Measurements from ENCODE around the gene FAHD1. TPM values are rescaled to one million over a fixed set of nuclear protein-coding genes. Genes with fewer than 3 reads are reported as not detected.

FAHD1 gene
- total and polyA plus RNA-seq, 9 of the 15 experiments (the other 6 are each of a cell fraction or from before 2014, with no cell fraction given) = 2.2 to 20.9 (median 10.7) TPM

DNA sequence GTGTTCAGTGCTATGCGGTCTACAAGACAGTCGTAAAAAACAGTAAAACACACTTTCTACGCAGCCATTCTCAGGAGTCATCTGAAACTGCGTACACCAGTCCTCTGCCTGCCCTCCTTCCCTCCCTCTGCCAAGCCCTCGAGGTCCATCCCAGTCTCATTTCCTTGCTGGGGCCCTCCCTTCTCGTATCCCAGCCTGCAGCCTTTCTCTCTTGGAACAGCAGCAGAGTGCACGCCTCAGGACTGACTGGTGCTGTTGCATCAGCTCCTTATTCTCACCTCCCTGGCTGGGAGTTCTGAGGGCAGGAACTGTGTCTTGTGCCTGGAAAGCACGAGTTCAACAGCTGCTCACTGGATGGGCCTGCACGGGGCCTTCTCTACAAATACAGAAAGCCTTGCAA is 12.5 kb downstream of the FAHD1 start:
- no peak overlapping the region for H3K4me2 ChIP-seq (ENCODE audit: insufficient read depth, low read length)
- H4K20me1 ChIP-seq (replicated peaks; ENCODE audit: control insufficient read depth, insufficient read depth, low read length) = no peaks in the 10 kb centered on the region
- DNase-seq (ENCODE audit: extremely low read depth in 1 of 4, low spot score in 3 of 4) (no peak), ATAC-seq (no peak; the same call in 2 of the 3 replicates), FAIRE-seq (no peak)
- no peak overlapping the region for H3K9ac ChIP-seq (ENCODE audit: insufficient read depth in 1 of 2, low read depth in 2 of 2, low read length in 2 of 2)
- peaks cover 51% of the 10 kb centered on the region; the same call in 2 of the 3 replicates for H3K36me3 ChIP-seq (ENCODE audit: control insufficient read depth, insufficient read depth, low read length)
- no peaks in the 10 kb centered on the region for H3K9me3 ChIP-seq (replicated peaks; ENCODE audit: control insufficient read depth, insufficient read depth, low read depth, low read length)
- no peaks in the 10 kb centered on the region for H3K27me3 ChIP-seq (ENCODE audit: control insufficient read depth in 2 of 2, insufficient read depth in 2 of 2, low read length in 2 of 2)
- in situ Hi-C loops (cut with MboI) = no loop called here
- 90% methylated on average over 8 of the region's 9 CpGs for WGBS (ENCODE audit: insufficient coverage, low coverage, missing lambda C conversion rate)
- H3K79me2 ChIP-seq (ENCODE audit: control insufficient read depth, insufficient read depth, low read length) = no peaks in the 10 kb centered on the region
- ChIA-PET POLR2A (interaction anchor here (0.9 to 2.4 kb wide), 2 partner anchors 13 to 20 kb away, joined by 3 to 8 read pairs; partner anchors contain the start of genes FAHD1 and HAGH), CTCF (ENCODE audit: low intra/inter-chr PET ratio) (no interaction called here)
- H2AFZ ChIP-seq (ENCODE audit: low read depth, low read length) = no peak overlapping the region
- BruUV-seq (replicated peaks) = no TSS peak
- H3K27ac ChIP-seq (ENCODE audit: extremely low read depth, low read depth, low read length) = no peak overlapping the region
- no peak for TF ChIP-seq HDAC1 (IDR thresholded peaks at IDR 0.05)
- TF ChIP-seq MAFK (IDR thresholded peaks at IDR 0.05; ENCODE audit: low read length) = no peak
- peak; percentile 37; the same call in 1 of the 2 replicates for TF ChIP-seq CEBPG (CRISPR knock-in tag; IDR thresholded peaks at IDR 0.05)
- no peak for TF ChIP-seq CEBPG (tag; conservative IDR thresholded peaks at IDR 0.05 in 1 of 2, IDR thresholded peaks at IDR 0.05 in 1 of 2)
- TF ChIP-seq ZNF79 (CRISPR knock-in tag; IDR thresholded peaks at IDR 0.05; ENCODE audit: low read depth) = no peak
- TF ChIP-seq TRIM28 (IDR thresholded peaks at IDR 0.05) = no peak
- no peak for TF ChIP-seq CSDE1 (IDR thresholded peaks at IDR 0.05)
- no peaks in the 10 kb centered on the region for H3K9me1 ChIP-seq (ENCODE audit: control insufficient read depth, insufficient read depth, low read length)
- H3K4me1 ChIP-seq (replicated peaks in 1 of 2; ENCODE audit: control insufficient read depth in 2 of 2, insufficient read depth in 2 of 2, low read length in 2 of 2) = no peaks in the 10 kb centered on the region
- no peak overlapping the region for H3K4me3 ChIP-seq
- intact Hi-C loops (cut with micrococcal nuclease) = no loop called here

DNA sequence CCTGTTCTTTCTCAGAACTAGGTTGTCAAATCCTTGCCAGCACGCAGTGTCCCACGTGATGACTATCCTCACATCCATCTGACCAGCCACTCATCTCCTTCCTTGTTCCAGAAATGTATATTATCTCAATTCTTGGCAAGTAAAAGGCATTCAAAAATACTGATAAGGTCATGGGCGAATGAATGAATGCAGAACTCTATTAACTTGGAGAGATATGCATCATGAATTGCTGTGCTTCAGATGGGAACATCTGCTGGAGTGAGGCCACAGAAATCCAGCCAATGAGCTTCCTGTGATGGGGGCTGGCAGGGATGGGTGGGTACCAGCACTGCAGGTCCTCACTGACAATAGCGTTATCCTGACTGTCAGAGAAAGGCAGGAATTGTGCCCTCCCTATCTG is 19.0 kb downstream of the FAHD1 start:
- FAIRE-seq (no peak), DNase-seq (ENCODE audit: extremely low read depth in 1 of 4, low spot score in 3 of 4) (no peak), ATAC-seq (no peak)
- POLR2A ChIA-PET = interaction anchor here (0.7 to 1.8 kb wide), 4 partner anchors 11 to 91 kb away, joined by 3 to 5 read pairs (median 4); partner anchors contain the start of gene FAHD1
- 84% methylated on average over 4 of the region's 4 CpGs for WGBS (ENCODE audit: insufficient coverage, low coverage, missing lambda C conversion rate)
- CTCF ChIA-PET (ENCODE audit: low intra/inter-chr PET ratio) = no interaction called here
- Histone ChIP-seq H3K9ac (ENCODE audit: insufficient read depth in 1 of 2, low read depth in 2 of 2, low read length in 2 of 2) (no peak overlapping the region), H3K4me2 (ENCODE audit: insufficient read depth, low read length) (no peak overlapping the region), H3K4me1 (replicated peaks in 1 of 2; ENCODE audit: control insufficient read depth in 2 of 2, insufficient read depth in 2 of 2, low read length in 2 of 2) (no peaks in the 10 kb centered on the region; a peak in 1 of 5 replicates), H4K20me1 (replicated peaks; ENCODE audit: control insufficient read depth, insufficient read depth, low read length) (no peaks in the 10 kb centered on the region), H3K36me3 (ENCODE audit: control insufficient read depth, insufficient read depth, low read length) (peaks cover 50% of the 10 kb centered on the region; the same call in 2 of the 3 replicates), H3K27ac (ENCODE audit: extremely low read depth, low read depth, low read length) (no peak overlapping the region), H3K79me2 (ENCODE audit: control insufficient read depth, insufficient read depth, low read length) (no peaks in the 10 kb centered on the region), H3K9me3 (replicated peaks; ENCODE audit: control insufficient read depth, insufficient read depth, low read depth, low read length) (no peaks in the 10 kb centered on the region), H2AFZ (ENCODE audit: low read depth, low read length) (no peak overlapping the region), H3K9me1 (ENCODE audit: control insufficient read depth, insufficient read depth, low read length) (peaks cover under 1% of the 10 kb centered on the region), H3K27me3 (ENCODE audit: control insufficient read depth in 2 of 2, insufficient read depth in 2 of 2, low read length in 2 of 2) (no peaks in the 10 kb centered on the region), H3K4me3 (no peak overlapping the region)
- no peak for TF ChIP-seq FIP1L1 (IDR thresholded peaks at IDR 0.05; ENCODE audit: low read depth, low read length, poor library complexity, severe bottlenecking)
- no peak for TF ChIP-seq LEF1 (IDR thresholded peaks at IDR 0.05)
- no peak for TF ChIP-seq HNRNPK (IDR thresholded peaks at IDR 0.05; ENCODE audit: low read depth, low read length, poor library complexity, severe bottlenecking)
- no peak for TF ChIP-seq NFIX (CRISPR knock-in tag; IDR thresholded peaks at IDR 0.05; ENCODE audit: low read depth)
- TF ChIP-seq CHD2 (IDR thresholded peaks at IDR 0.05; ENCODE audit: low read depth, low read length) = no peak
- no peak for TF ChIP-seq ELF4 (CRISPR knock-in tag; IDR thresholded peaks at IDR 0.05)
- TF ChIP-seq CAMTA2 (CRISPR knock-in tag; conservative IDR thresholded peaks at IDR 0.05) = no peak
- no TSS peak for BruUV-seq (replicated peaks)
- intact Hi-C loops (cut with micrococcal nuclease) (no loop called here), in situ Hi-C loops (cut with MboI) (no loop called here)

Measured in K562 (cell line).